Lower lobe of right lung (tissue), 2 donors: ENCODE data around the gene PRDM15. TPM values are rescaled to one million over a fixed set of nuclear protein-coding genes. Genes with fewer than 3 reads are reported as not detected.

Experiments used
- ATAC-seq, 2 donors: fragments of 200-7000 bp; cut with Tn5 transposase; one replicate each; pipeline ENCODE4 v1.9.1; 2020 to 2022; ENCODE audit warnings: mild to moderate bottlenecking in 2 of 2, moderate library complexity in 2 of 2
- DNase-seq: peaks from one replicate; pipeline ENCODE4 v3.0.0-alpha.2; 2020
- H3K27ac ChIP-seq: fragments of 200-600 bp; one replicate; pipeline ENCODE4 v1.8.0; 2022
- H3K27me3 ChIP-seq: fragments of 200-600 bp; one replicate; pipeline ENCODE4 v1.8.0; 2022; ENCODE audit warnings: low read depth
- H3K36me3 ChIP-seq: fragments of 200-600 bp; one replicate; pipeline ENCODE4 v1.8.0; 2022; ENCODE audit warnings: mild to moderate bottlenecking
- H3K4me1 ChIP-seq: fragments of 200-600 bp; one replicate; pipeline ENCODE4 v1.8.0; 2022
- H3K4me3 ChIP-seq: fragments of 200-600 bp; one replicate; pipeline ENCODE4 v1.8.0; 2022; ENCODE audit warnings: mild to moderate bottlenecking
- H3K9me3 ChIP-seq: fragments of 200-600 bp; one replicate; pipeline ENCODE4 v1.8.0; 2022
- intact Hi-C: fragments of 100-400 bp; cut with DNase I; formaldehyde crosslinking; loops from one replicate; pipeline ENCODE4 v1.11.0; 2022
- total RNA-seq: library from RNA; stranded (reverse); fragmentation: NEBNext Ultra II Directional; extraction: Animal tissue kit (Norgen Biotek cat#: 25700); gene quantifications from one replicate; pipeline ENCODE4 v1.2.1, GENCODE V29; 2021
- TF ChIP-seq, protein P1 (sequence below): fragments of 200-600 bp; IDR thresholded peaks from one replicate; pipeline ENCODE4 v1.8.0; 2022; ENCODE audit warnings: antibody characterized with exemption, mild to moderate bottlenecking
- donor health status: DM: no; HTN: yes; CAD: no; lungs with severe emphysema.

PRDM15 gene
- total RNA-seq, 1 donor from 2014 or later, result 6.6 TPM

DNA sequence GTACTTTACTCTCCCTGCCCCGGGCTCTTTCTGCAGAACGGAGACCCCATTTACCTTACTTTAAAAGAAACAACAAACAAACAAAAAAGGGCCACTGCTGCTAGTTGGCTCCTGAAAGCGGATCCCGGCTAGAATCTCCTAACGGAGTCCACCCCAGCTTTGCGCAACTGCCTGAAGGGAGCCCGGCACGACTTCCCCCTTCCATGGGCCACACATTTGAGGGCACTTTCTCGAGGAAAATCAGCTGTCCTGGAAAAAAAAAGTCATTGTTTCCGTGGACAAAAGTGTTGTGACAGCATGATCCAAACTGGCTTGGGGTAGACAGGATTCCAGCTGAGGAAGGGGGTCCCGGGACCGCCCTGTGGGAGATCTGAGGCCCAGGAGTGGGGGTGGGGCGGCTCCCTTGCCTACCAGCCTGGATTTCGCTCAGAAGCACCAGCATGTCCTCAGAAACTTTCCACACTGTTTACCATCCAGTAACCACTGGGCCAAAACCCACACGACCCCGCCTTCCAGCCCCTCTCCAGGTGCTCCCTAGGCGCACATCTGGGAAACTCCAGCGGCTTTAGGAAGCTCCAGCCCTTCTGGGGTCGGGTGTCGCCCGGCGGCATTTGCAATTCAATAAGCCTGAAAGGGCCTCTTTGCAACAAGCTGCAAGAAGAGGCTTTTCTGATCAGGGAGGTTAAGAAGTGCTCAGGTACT, 117.1 kb downstream of the PRDM15 start:
- H3K4me1 ChIP-seq, result peaks cover 56% of the 10 kb centered on the region
- H3K4me3 ChIP-seq, result peak overlapping the region; percentile 24
- intact Hi-C loops, result no loop called here
- ATAC-seq, result peak; percentile 25 to 50
- DNase-seq, result peak; percentile 81
- no peaks in the 10 kb centered on the region for H3K36me3 ChIP-seq
- peaks cover 50% of the 10 kb centered on the region for H3K27me3 ChIP-seq
- H3K9me3 ChIP-seq, result no peaks in the 10 kb centered on the region
- H3K27ac ChIP-seq, result peak overlapping the region; percentile 78
- TF ChIP-seq, protein P1, sequence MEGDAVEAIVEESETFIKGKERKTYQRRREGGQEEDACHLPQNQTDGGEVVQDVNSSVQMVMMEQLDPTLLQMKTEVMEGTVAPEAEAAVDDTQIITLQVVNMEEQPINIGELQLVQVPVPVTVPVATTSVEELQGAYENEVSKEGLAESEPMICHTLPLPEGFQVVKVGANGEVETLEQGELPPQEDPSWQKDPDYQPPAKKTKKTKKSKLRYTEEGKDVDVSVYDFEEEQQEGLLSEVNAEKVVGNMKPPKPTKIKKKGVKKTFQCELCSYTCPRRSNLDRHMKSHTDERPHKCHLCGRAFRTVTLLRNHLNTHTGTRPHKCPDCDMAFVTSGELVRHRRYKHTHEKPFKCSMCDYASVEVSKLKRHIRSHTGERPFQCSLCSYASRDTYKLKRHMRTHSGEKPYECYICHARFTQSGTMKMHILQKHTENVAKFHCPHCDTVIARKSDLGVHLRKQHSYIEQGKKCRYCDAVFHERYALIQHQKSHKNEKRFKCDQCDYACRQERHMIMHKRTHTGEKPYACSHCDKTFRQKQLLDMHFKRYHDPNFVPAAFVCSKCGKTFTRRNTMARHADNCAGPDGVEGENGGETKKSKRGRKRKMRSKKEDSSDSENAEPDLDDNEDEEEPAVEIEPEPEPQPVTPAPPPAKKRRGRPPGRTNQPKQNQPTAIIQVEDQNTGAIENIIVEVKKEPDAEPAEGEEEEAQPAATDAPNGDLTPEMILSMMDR, result no peak

DNA sequence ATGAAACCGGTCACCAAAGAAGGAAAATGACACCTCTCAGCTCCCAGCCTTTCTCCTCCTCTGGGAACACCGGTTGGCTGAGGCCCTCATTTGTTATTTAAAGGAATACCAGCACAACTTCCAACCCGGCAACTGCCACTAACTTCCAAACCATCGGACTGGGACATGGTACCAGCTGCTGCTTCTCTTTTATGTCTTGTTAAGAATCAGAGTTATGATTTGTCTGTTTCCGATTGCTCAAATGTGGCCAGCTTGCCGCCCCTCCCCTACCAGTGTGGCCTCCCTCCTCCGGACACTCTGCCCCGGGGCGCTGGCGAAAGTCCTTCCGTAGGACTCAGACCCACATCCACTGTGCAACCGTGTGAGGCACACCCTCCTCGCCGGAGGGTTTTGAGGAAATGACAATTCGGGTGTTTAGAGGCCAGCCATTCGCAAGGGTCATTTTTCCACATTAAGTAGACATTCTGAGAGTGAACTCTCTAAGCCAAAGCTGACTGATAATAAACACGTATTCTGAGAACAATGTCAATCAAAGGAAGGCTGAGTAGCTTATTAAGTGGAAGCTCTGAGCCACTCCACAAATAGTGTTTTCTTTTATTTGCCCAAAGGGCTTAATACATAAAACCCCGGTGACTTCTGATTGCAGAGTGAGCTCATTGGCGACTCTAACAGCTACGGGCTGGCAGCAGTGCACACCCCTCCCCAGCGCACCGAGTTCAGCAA, 117.8 kb downstream of the PRDM15 start:
- DNase-seq, result peak; percentile 90
- Histone ChIP-seq H3K4me1 (peaks cover 49% of the 10 kb centered on the region), H3K4me3 (peak overlapping the region; percentile 24), H3K27ac (peak overlapping the region; percentile 78), H3K27me3 (peaks cover 43% of the 10 kb centered on the region), H3K9me3 (no peaks in the 10 kb centered on the region), H3K36me3 (peaks cover 3% of the 10 kb centered on the region)
- intact Hi-C loops, result no loop called here
- ATAC-seq, result peak; percentile 82 to 91
- TF ChIP-seq, protein P1, result no peak

DNA sequence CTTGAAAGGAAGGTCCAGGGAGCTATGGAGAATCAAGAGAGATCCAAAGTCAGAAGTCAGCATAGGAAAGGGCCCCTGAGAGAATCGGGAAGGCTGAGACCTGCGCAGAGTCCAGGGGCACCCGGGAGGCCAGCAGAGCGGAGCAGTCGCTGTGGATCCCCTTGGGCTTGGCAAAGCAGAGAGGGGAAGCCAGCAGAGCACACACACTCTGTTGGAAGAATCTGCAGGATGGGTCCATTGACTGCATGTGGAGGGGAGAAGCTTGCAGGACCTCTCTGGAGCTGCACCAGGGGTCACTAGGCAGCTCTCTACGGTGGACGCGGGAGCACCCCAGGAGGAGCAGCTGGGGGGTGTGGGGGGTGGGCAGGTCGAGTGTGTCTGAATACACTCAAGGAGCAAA, 118.7 kb downstream of the PRDM15 start:
- no peak for ATAC-seq
- H3K9me3 ChIP-seq, result no peaks in the 10 kb centered on the region
- peaks cover 13% of the 10 kb centered on the region for H3K36me3 ChIP-seq
- H3K4me3 ChIP-seq, result no peak overlapping the region
- intact Hi-C loops, result no loop called here
- no peak overlapping the region for H3K27ac ChIP-seq
- DNase-seq, result no peak
- peaks cover 33% of the 10 kb centered on the region for H3K27me3 ChIP-seq
- TF ChIP-seq, protein P1, result no peak
- peaks cover 44% of the 10 kb centered on the region for H3K4me1 ChIP-seq

DNA sequence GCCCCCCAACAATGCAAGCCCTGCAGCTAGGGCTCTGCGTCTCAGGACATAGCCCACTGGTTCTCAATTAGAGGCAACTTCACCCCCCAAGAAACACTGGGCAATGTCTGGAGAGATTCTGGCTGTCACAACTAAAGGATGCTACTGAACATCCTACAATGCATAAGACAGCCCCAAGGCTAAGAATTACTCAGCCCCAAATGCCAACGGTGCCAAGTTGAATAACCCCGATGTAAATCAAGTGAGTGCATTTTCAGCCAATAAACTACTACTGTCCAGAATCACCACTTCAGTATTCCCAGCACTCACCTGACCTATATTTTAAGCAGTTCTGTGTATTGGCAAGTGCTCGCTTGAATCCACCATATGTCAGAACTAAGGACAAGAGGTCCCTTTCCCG, 119.2 kb downstream of the PRDM15 start:
- ATAC-seq (no peak), DNase-seq (no peak)
- H3K4me1 ChIP-seq, result peaks cover 44% of the 10 kb centered on the region
- H3K27me3 ChIP-seq, result peaks cover 29% of the 10 kb centered on the region
- H3K9me3 ChIP-seq, result no peaks in the 10 kb centered on the region
- H3K4me3 ChIP-seq, result no peak overlapping the region
- intact Hi-C loops, result no loop called here
- H3K27ac ChIP-seq, result no peak overlapping the region
- H3K36me3 ChIP-seq, result peaks cover 15% of the 10 kb centered on the region
- TF ChIP-seq, protein P1, result no peak

DNA sequence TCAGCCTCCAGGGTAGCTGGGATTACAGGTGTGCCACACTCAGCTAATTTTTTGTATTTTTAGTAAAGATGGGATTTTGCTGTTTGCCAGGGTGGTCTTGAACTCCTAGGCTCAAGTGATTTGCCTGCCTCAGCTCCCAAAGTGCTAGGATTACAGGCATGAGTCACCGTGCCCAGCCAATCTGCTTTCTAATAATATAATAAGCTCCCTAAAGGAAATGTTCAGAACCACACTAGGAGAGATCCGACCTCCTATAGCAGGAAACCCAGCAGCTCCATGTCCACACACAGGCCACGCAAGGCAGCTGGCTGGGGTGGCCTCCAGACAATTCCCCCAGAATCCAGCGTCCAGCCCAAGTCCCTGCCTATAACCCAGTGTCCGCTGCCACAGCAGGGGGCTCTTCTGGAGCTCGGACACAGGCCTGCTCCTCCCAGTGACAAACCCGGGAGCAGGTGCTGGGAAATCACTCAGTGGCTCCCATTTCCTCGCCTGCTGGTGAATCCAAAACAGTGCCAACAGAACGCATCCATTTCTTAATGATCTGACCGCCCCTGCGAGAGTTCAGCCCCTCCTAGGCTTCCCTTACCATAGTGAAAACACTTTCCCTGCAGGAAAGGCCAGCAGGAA, 119.8 kb downstream of the PRDM15 start:
- DNase-seq (no peak), ATAC-seq (no peak)
- Histone ChIP-seq H3K9me3 (no peaks in the 10 kb centered on the region), H3K4me3 (no peak overlapping the region), H3K27me3 (peaks cover 28% of the 10 kb centered on the region), H3K4me1 (peaks cover 42% of the 10 kb centered on the region), H3K27ac (no peak overlapping the region), H3K36me3 (peaks cover 15% of the 10 kb centered on the region)
- intact Hi-C loops, result no loop called here
- TF ChIP-seq, protein P1, result no peak
